GM19099 (cell line): Measurements from ENCODE around the gene KRTAP10-9.
"Not testable (repeated sequence)": the region's sequence is repeated elsewhere in the genome, so short reads cannot be mapped to it uniquely, and the experiment has no call there.

ENCODE experiments used
- POLR2A ChIP-seq: IDR thresholded peaks from 3 replicates; pipeline ENCODE4 v1.6.1; 2011; ENCODE audit warnings: low read depth; ENCODE audit not compliant: insufficient read length; ENCODE audit errors: extremely low read depth

The KRTAP10-9 gene

GRCh38 chr21:44592446-44593311, 34.2 kb upstream of the KRTAP10-9 start, which contains the start of gene KRTAP10-6:
TSS of gene KRTAP10-6 (minus strand) at chr21:44592505. CDS start at chr21:44592484, 21 bp downstream.
- no peak for TF ChIP-seq POLR2A

- TF ChIP-seq POLR2A: no peak
These were observed 33.1 kb upstream of the KRTAP10-9 start for GRCh38 chr21:44593598-44594405.

DNA sequence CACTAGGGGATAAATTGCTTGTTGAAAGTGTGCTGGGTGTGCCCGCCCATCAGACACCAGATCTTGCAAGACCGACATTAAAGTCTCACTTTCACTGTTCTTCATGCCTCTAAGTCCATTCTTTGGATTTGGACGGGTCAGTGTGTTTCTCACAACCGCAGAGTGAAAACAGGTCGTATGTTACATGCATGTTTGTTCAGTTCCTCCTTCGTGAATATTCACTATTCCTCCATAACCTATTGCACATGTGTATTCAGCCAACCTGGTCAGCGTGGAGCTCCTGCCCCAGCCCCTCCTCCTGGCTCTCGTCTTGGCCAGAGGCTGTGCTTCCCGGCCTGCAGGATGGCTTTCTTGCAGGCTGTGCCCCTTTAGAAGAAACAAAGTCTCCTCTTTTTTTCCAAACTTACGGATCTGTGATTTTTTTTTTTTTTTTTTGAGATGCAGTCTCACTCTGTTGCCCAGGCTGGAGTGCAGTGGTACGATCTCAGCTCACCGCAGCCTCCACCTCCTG, 32.4 kb upstream of the KRTAP10-9 start:
- no peak for TF ChIP-seq POLR2A

GRCh38 chr21:44595524-44595923, 31.4 kb upstream of the KRTAP10-9 start:
- TF ChIP-seq POLR2A: no peak

DNA sequence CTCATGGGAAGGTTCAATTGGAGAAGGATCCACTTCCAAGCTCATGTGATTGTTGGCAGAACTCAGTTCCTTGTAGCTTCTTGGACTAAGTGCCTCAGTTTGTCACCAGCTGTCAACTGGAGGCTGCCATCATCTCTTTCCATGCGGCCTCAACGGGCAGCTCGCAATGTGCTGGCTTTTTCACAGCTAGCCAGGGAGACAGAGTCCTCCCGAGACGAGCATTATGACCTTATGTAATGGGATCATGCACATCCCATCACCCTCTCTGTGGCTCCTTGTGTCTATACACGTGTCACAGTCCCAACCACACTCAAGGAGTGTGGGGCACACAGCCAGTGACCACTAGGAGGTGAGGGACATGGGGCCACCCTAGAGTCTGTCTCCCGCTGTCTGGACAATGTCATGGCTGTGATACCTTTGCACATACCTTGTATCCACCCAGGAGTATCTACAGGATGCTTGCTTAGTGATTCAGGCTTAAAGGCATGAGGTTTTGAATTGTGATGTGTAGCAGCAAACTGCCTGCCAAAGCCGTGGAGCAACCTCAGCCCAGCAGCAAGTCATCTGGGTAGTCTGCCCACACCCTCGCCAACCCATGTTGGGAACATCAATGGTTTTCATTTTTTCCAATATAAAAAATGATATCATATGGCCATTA, 30.7 kb upstream of the KRTAP10-9 start:
- no peak for TF ChIP-seq POLR2A

- TF ChIP-seq POLR2A: no peak
These were observed 28.8 kb upstream of the KRTAP10-9 start for GRCh38 chr21:44598061-44598460.

- TF ChIP-seq POLR2A: no peak
These were observed 27.4 kb upstream of the KRTAP10-9 start for GRCh38 chr21:44599264-44600029.

DNA sequence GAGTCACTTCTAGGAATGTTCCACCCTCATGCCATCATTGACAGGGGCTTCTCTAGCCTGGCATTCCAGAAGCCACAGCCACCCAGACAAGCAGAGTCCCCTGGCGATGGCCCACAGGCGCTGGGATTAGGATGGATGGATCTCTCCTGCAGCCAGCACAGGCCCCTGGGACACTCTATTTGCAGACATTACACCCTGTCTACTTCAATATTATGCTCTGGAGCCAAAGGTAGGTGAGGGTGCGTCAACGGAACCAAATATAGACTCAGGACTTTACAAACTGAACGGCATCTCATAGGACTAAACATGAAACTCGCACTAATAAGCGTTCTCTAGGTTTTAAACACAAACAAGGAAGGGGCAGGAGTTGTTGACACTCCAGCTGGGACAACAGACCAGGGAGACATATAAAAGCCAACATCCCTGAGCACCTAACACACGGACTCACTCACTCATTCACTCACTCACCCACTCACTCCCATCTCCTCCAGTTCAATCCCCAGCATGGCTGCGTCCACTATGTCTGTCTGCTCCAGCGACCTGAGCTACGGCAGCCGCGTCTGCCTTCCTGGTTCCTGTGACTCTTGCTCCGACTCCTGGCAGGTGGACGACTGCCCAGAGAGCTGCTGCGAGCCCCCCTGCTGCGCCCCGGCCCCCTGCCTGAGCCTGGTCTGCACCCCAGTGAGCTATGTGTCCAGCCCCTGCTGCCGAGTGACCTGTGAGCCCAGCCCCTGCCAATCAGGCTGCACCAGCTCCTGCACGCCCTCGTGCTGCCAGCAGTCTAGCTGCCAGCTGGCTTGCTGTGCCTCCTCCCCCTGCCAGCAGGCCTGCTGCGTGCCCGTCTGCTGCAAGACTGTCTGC, 26.5 kb upstream of the KRTAP10-9 start, which contains the start of gene KRTAP10-7:
Gene KRTAP10-7, plus strand, starts transcription at position 480 of the 861 bp plus-strand sequence. Its CDS starts 25 bp downstream, at position 505.
- TF ChIP-seq POLR2A: not testable (repeated sequence)

- no peak for TF ChIP-seq POLR2A
These were observed 25.1 kb upstream of the KRTAP10-9 start for GRCh38 chr21:44601596-44602462.

- no peak for TF ChIP-seq POLR2A
These were observed 24.4 kb upstream of the KRTAP10-9 start for GRCh38 chr21:44602463-44602850.

GRCh38 chr21:44603109-44603875, 23.6 kb upstream of the KRTAP10-9 start:
- no peak for TF ChIP-seq POLR2A

DNA sequence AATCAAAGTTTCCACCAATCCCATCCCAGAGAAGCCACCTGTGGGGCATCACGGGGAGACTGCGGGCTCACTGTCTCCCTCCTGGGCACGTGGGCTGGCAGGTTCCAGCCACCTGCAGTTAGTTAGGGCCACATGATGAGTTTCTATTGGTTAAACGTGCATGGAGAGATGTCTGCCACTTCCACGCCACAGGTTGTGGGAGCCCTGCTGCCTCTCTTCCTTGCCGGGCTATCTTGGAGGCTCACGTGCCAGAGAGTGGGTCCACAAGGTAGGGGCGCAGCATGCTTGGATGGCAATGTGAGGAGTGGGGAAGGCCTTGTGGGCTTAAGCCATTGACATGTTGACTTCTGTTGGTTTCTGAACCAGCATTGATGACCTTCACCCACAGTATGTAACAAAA, 23.0 kb upstream of the KRTAP10-9 start:
- no peak for TF ChIP-seq POLR2A
